GM19452 (cell line): ENCODE results near the gene MBNL1.
A peak's percentile ranks its signal among the peaks of the same experiment; 100 is the strongest.
"Not testable (repeated sequence)": the region's sequence is repeated elsewhere in the genome, so short reads cannot be mapped to it uniquely, and the experiment has no call there.

Experiments used
- ATAC-seq: cut with Tn5 transposase; IDR thresholded peaks from one replicate; pipeline ENCODE4 v1.9.1; 2021; ENCODE audit not compliant: unreplicated experiment

The MBNL1 gene

GRCh38 chr3:152317184-152317583, 48.5 kb downstream of the MBNL1 start:
- no peak for ATAC-seq

- ATAC-seq: no peak
Observed at GRCh38 chr3:152317956-152318355, 49.2 kb downstream of the MBNL1 start.

- ATAC-seq: no peak
Observed at GRCh38 chr3:152318512-152318911, 49.8 kb downstream of the MBNL1 start.

- ATAC-seq: no peak
Observed at GRCh38 chr3:152319256-152319655, 50.5 kb downstream of the MBNL1 start.

GRCh38 chr3:152319831-152320617, 51.3 kb downstream of the MBNL1 start:
- ATAC-seq: no peak

- ATAC-seq: no peak
Observed at GRCh38 chr3:152321200-152321954, 52.6 kb downstream of the MBNL1 start.

- ATAC-seq: no peak
Observed at GRCh38 chr3:152321955-152322377, 53.2 kb downstream of the MBNL1 start.

GRCh38 chr3:152322756-152323155, 54.0 kb downstream of the MBNL1 start:
- no peak for ATAC-seq

- peak; percentile 79 for ATAC-seq
Observed at GRCh38 chr3:152323834-152324233, 55.1 kb downstream of the MBNL1 start.

- no peak for ATAC-seq
Observed at GRCh38 chr3:152325136-152325535, 56.4 kb downstream of the MBNL1 start.

GRCh38 chr3:152327203-152327602, 58.5 kb downstream of the MBNL1 start:
- ATAC-seq: no peak

GRCh38 chr3:152328841-152329240, 60.1 kb downstream of the MBNL1 start:
- no peak for ATAC-seq

GRCh38 chr3:152330559-152330958, 61.8 kb downstream of the MBNL1 start:
- ATAC-seq: no peak

GRCh38 chr3:152331018-152331541, 62.4 kb downstream of the MBNL1 start:
- no peak for ATAC-seq

- no peak for ATAC-seq
Observed at GRCh38 chr3:152331998-152332397, 63.3 kb downstream of the MBNL1 start.

- no peak for ATAC-seq
Observed at GRCh38 chr3:152333928-152334327, 65.2 kb downstream of the MBNL1 start.

- ATAC-seq: no peak
Observed at GRCh38 chr3:152334761-152335160, 66.0 kb downstream of the MBNL1 start.

- no peak for ATAC-seq
Observed at GRCh38 chr3:152335273-152335672, 66.5 kb downstream of the MBNL1 start.

GRCh38 chr3:152337337-152337736, 68.6 kb downstream of the MBNL1 start:
- not testable (repeated sequence) for ATAC-seq

- no peak for ATAC-seq
Observed at GRCh38 chr3:152338159-152338720, 69.5 kb downstream of the MBNL1 start.

- no peak for ATAC-seq
Observed at GRCh38 chr3:152339881-152340505, 71.3 kb downstream of the MBNL1 start.
